ENCODE data around the gene COX6A2.

Gene COX6A2

GRCh38 chr16:31475946-31476302, 47.8 kb upstream of the COX6A2 start:
- H3K79me2 ChIP-seq (ENCODE audit: low read length): no peaks in the 10 kb centered on the region
- DNase-seq: no peak
- no peaks in the 10 kb centered on the region for H3K36me3 ChIP-seq (replicated peaks; ENCODE audit: insufficient read depth, low read length)
- H3K9me3 ChIP-seq (replicated peaks; ENCODE audit: insufficient read depth, low read length): no peaks in the 10 kb centered on the region
- no peaks in the 10 kb centered on the region for H3K9me2 ChIP-seq (replicated peaks; ENCODE audit: insufficient read depth, low read length)
- no peak overlapping the region for H3K4me2 ChIP-seq (ENCODE audit: low read depth, low read length)
- H3F3A ChIP-seq (ENCODE audit: insufficient read depth, low read length): no peaks in the 10 kb centered on the region
- no peaks in the 10 kb centered on the region for H3K4me1 ChIP-seq (ENCODE audit: low read length)
- H3K4me3 ChIP-seq (ENCODE audit: low read length): no peak overlapping the region
- no peak overlapping the region for H3K27ac ChIP-seq (ENCODE audit: low read length)
- no peak for TF ChIP-seq EZH2 (optimal IDR thresholded peaks at IDR 0.05; ENCODE audit: low read depth, low read length)
- no peak for TF ChIP-seq EZH2phosphoT487 (IDR thresholded peaks at IDR 0.05; ENCODE audit: low read length)
- no peak for TF ChIP-seq CTCF (IDR thresholded peaks at IDR 0.05; ENCODE audit: low read length)
- no peak overlapping the region for H3K9ac ChIP-seq (ENCODE audit: low read length)
- no peak overlapping the region for H2AFZ ChIP-seq (ENCODE audit: low read length)
- H3K27me3 ChIP-seq (replicated peaks; ENCODE audit: insufficient read depth, low read length): peaks cover 30% of the 10 kb centered on the region
- no peaks in the 10 kb centered on the region for H4K20me1 ChIP-seq (ENCODE audit: insufficient read depth, low read length)

- H3K27me3 ChIP-seq (replicated peaks; ENCODE audit: insufficient read depth, low read length): peaks cover 30% of the 10 kb centered on the region
- no peak overlapping the region for H3K4me2 ChIP-seq (ENCODE audit: low read depth, low read length)
- no peak overlapping the region for H2AFZ ChIP-seq (ENCODE audit: low read length)
- TF ChIP-seq EZH2 (optimal IDR thresholded peaks at IDR 0.05; ENCODE audit: low read depth, low read length) (no peak), CTCF (IDR thresholded peaks at IDR 0.05; ENCODE audit: low read length) (no peak), EZH2phosphoT487 (IDR thresholded peaks at IDR 0.05; ENCODE audit: low read length) (no peak)
- no peaks in the 10 kb centered on the region for H3F3A ChIP-seq (ENCODE audit: insufficient read depth, low read length)
- H3K4me3 ChIP-seq (ENCODE audit: low read length): no peak overlapping the region
- H4K20me1 ChIP-seq (ENCODE audit: insufficient read depth, low read length): no peaks in the 10 kb centered on the region
- no peaks in the 10 kb centered on the region for H3K9me3 ChIP-seq (replicated peaks; ENCODE audit: insufficient read depth, low read length)
- DNase-seq: no peak
- H3K4me1 ChIP-seq (ENCODE audit: low read length): no peaks in the 10 kb centered on the region
- no peaks in the 10 kb centered on the region for H3K9me2 ChIP-seq (replicated peaks; ENCODE audit: insufficient read depth, low read length)
- H3K27ac ChIP-seq (ENCODE audit: low read length): no peak overlapping the region
- no peak overlapping the region for H3K9ac ChIP-seq (ENCODE audit: low read length)
- no peaks in the 10 kb centered on the region for H3K79me2 ChIP-seq (ENCODE audit: low read length)
- no peaks in the 10 kb centered on the region for H3K36me3 ChIP-seq (replicated peaks; ENCODE audit: insufficient read depth, low read length)
These were observed 46.9 kb upstream of the COX6A2 start for GRCh38 chr16:31474773-31475738.

GRCh38 chr16:31474173-31474714, 46.1 kb upstream of the COX6A2 start:
- H3K27me3 ChIP-seq (replicated peaks; ENCODE audit: insufficient read depth, low read length): peaks cover 30% of the 10 kb centered on the region
- H2AFZ ChIP-seq (ENCODE audit: low read length): no peak overlapping the region
- H3F3A ChIP-seq (ENCODE audit: insufficient read depth, low read length): no peaks in the 10 kb centered on the region
- H3K9ac ChIP-seq (ENCODE audit: low read length): no peak overlapping the region
- DNase-seq: no peak
- H3K27ac ChIP-seq (ENCODE audit: low read length): no peak overlapping the region
- no peaks in the 10 kb centered on the region for H3K9me3 ChIP-seq (replicated peaks; ENCODE audit: insufficient read depth, low read length)
- no peak overlapping the region for H3K4me2 ChIP-seq (ENCODE audit: low read depth, low read length)
- H3K4me3 ChIP-seq (ENCODE audit: low read length): no peak overlapping the region
- H3K36me3 ChIP-seq (replicated peaks; ENCODE audit: insufficient read depth, low read length): no peaks in the 10 kb centered on the region
- no peaks in the 10 kb centered on the region for H4K20me1 ChIP-seq (ENCODE audit: insufficient read depth, low read length)
- no peaks in the 10 kb centered on the region for H3K79me2 ChIP-seq (ENCODE audit: low read length)
- no peaks in the 10 kb centered on the region for H3K9me2 ChIP-seq (replicated peaks; ENCODE audit: insufficient read depth, low read length)
- no peaks in the 10 kb centered on the region for H3K4me1 ChIP-seq (ENCODE audit: low read length)
- no peak for TF ChIP-seq EZH2 (optimal IDR thresholded peaks at IDR 0.05; ENCODE audit: low read depth, low read length)
- no peak for TF ChIP-seq EZH2phosphoT487 (IDR thresholded peaks at IDR 0.05; ENCODE audit: low read length)
- no peak for TF ChIP-seq CTCF (IDR thresholded peaks at IDR 0.05; ENCODE audit: low read length)
